ENCODE measurements around the gene HSP90AB1. TPM values are rescaled to one million over a fixed set of nuclear protein-coding genes. Genes with fewer than 3 reads are reported as not detected.
A peak's percentile ranks its signal among the peaks of the same experiment; 100 is the strongest.

HSP90AB1 gene
- polyA plus RNA-seq, 1 of the 3 experiments (the other 2 are of a cell fraction), result 843 TPM

DNA sequence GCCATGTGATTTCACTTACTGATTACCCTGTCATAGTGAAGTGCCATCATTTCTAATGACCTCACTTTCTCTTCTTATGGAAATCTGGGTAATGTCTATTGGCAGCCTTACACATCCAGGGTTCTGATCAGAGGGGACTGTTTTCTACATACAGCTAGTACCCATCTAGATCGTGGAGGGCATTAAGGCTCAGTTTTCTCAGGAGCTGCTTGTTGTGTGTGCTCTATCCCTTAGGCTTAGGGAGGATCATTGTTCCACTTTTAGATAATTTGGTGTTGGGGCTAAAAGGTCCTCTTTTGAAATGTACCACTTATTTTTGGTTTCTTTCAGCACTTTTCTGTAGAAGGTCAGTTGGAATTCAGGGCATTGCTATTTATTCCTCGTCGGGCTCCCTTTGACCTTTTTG lies 3.8 kb downstream of the HSP90AB1 start:
- no peak for DNase-seq
- Histone ChIP-seq H4K20me1 (ENCODE audit: insufficient read depth) (peaks cover 88% of the 10 kb centered on the region), H3K9me3 (no peaks in the 10 kb centered on the region), H3F3A (replicated peaks; ENCODE audit: insufficient read depth) (peaks cover 74% of the 10 kb centered on the region), H3K4me3 (ENCODE audit: low read depth in 2 of 2, low read length in 1 of 2) (no peak overlapping the region), H3K36me3 (replicated peaks in 1 of 2; ENCODE audit: control insufficient read depth in 1 of 2, insufficient read depth in 2 of 2, low read length in 1 of 2) (peaks cover 63 to 75% of the 10 kb centered on the region in 2 experiments), H3K4me2 (0 out of 2 replicates have a peak overlapping the region, but pooled peaks have one; percentile 98), H3K27ac (ENCODE audit: low read depth in 2 of 2, low read length in 1 of 2) (peak overlapping the region in 1 of 2 experiments; percentile 34; a peak in 1 of 4 replicates), H3K27me3 (ENCODE audit: insufficient read depth) (no peaks in the 10 kb centered on the region), H3K79me2 (ENCODE audit: insufficient read depth) (peaks cover 83% of the 10 kb centered on the region), H3K4me1 (ENCODE audit: control insufficient read depth in 1 of 2, insufficient read depth in 2 of 2, low read depth in 1 of 2, low read length in 1 of 2) (peaks cover 13 to 38% of the 10 kb centered on the region in 2 experiments; a peak in 3 of 4 replicates), H2AFZ (ENCODE audit: low read depth) (no peak overlapping the region), H3K9me2 (no peaks in the 10 kb centered on the region), H3K9ac (no peak overlapping the region)
- ChIA-PET CTCF (interaction anchor here (0.6 to 2.3 kb wide), 5 partner anchors 13 to 154 kb away, joined by 3 to 6 read pairs (median 4); no protein-coding TSS in a partner anchor), POLR2A (no interaction called here)
- WGBS (ENCODE audit: low lambda C conversion rate), result 89% methylated on average over 3 of the region's 3 CpGs
- TF ChIP-seq, protein P1, sequence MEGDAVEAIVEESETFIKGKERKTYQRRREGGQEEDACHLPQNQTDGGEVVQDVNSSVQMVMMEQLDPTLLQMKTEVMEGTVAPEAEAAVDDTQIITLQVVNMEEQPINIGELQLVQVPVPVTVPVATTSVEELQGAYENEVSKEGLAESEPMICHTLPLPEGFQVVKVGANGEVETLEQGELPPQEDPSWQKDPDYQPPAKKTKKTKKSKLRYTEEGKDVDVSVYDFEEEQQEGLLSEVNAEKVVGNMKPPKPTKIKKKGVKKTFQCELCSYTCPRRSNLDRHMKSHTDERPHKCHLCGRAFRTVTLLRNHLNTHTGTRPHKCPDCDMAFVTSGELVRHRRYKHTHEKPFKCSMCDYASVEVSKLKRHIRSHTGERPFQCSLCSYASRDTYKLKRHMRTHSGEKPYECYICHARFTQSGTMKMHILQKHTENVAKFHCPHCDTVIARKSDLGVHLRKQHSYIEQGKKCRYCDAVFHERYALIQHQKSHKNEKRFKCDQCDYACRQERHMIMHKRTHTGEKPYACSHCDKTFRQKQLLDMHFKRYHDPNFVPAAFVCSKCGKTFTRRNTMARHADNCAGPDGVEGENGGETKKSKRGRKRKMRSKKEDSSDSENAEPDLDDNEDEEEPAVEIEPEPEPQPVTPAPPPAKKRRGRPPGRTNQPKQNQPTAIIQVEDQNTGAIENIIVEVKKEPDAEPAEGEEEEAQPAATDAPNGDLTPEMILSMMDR (IDR thresholded peaks at IDR 0.05), result no peak
- TF ChIP-seq, protein P2, sequence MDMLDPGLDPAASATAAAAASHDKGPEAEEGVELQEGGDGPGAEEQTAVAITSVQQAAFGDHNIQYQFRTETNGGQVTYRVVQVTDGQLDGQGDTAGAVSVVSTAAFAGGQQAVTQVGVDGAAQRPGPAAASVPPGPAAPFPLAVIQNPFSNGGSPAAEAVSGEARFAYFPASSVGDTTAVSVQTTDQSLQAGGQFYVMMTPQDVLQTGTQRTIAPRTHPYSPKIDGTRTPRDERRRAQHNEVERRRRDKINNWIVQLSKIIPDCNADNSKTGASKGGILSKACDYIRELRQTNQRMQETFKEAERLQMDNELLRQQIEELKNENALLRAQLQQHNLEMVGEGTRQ (IDR thresholded peaks at IDR 0.05; ENCODE audit: borderline replicate concordance, low read depth, low read length), result no peak
- no peak for TF ChIP-seq EP300 (IDR thresholded peaks at IDR 0.05; ENCODE audit: borderline replicate concordance in 1 of 2, low read depth in 1 of 2, low read length in 1 of 2)

DNA sequence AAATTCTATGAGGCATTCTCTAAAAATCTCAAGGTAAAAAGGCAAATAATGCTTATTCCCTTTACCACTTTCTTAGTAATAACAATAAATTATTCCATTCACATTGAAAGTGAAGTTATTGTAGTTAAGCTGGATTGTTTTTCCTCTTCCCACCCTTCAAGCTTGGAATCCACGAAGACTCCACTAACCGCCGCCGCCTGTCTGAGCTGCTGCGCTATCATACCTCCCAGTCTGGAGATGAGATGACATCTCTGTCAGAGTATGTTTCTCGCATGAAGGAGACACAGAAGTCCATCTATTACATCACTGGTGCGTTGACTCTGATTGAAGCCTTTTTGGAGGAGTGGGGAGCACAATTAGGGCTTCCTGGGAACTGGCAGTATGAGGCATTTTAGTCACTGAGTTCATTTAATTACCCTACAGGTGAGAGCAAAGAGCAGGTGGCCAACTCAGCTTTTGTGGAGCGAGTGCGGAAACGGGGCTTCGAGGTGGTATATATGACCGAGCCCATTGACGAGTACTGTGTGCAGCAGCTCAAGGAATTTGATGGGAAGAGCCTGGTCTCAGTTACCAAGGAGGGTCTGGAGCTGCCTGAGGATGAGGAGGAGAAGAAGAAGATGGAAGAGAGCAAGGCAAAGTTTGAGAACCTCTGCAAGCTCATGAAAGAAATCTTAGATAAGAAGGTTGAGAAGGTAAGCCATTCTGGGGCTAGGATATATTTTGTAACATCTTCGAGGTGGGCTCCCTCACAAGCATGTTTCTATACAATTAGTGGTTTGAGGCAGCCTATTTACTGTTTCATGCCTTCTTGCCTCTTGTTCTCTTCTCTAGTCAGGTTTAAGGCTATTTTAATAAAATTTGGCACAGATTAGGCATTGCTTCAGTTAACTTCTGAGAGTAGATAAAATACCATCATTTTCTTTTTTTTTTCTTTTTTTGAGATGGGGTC lies 4.9 kb downstream of the HSP90AB1 start:
- peak overlapping the region in 1 of 2 experiments; percentile 13; a peak in 1 of 4 replicates for H3K27ac ChIP-seq (ENCODE audit: low read depth in 2 of 2, low read length in 1 of 2)
- H3K9me3 ChIP-seq, result no peaks in the 10 kb centered on the region
- no peak for DNase-seq
- peaks cover 97% of the 10 kb centered on the region for H4K20me1 ChIP-seq (ENCODE audit: insufficient read depth)
- H3K36me3 ChIP-seq (replicated peaks in 1 of 2; ENCODE audit: control insufficient read depth in 1 of 2, insufficient read depth in 2 of 2, low read length in 1 of 2), result peaks cover 63 to 76% of the 10 kb centered on the region in 2 experiments
- 90% methylated on average over 14 of the region's 14 CpGs for WGBS (ENCODE audit: low lambda C conversion rate)
- ChIA-PET CTCF (interaction anchor here (0.7 to 7.1 kb wide), 8 partner anchors 7 to 155 kb away, joined by 3 to 90 read pairs (median 4); partner anchors contain the start of genes HSP90AB1, NFKBIE and SLC29A1), POLR2A (no interaction called here)
- no peaks in the 10 kb centered on the region for H3K9me2 ChIP-seq
- TF ChIP-seq POLR2AphosphoS5 (IDR thresholded peaks at IDR 0.05; ENCODE audit: low read depth, low read length) (0 out of 2 replicates have a peak, but pooled peaks have one; percentile 5), GABPA (IDR thresholded peaks at IDR 0.05; ENCODE audit: low read depth) (no peak)
- H3F3A ChIP-seq (replicated peaks; ENCODE audit: insufficient read depth), result peaks cover 78% of the 10 kb centered on the region
- no peak overlapping the region for H3K4me3 ChIP-seq (ENCODE audit: low read depth in 2 of 2, low read length in 1 of 2)
- peaks cover 93% of the 10 kb centered on the region for H3K79me2 ChIP-seq (ENCODE audit: insufficient read depth)
- no peak overlapping the region for H3K9ac ChIP-seq
- peaks cover 13 to 45% of the 10 kb centered on the region in 2 experiments; a peak in 3 of 4 replicates for H3K4me1 ChIP-seq (ENCODE audit: control insufficient read depth in 1 of 2, insufficient read depth in 2 of 2, low read depth in 1 of 2, low read length in 1 of 2)
- no peaks in the 10 kb centered on the region for H3K27me3 ChIP-seq (ENCODE audit: insufficient read depth)
- no peak overlapping the region for H3K4me2 ChIP-seq
- no peak overlapping the region for H2AFZ ChIP-seq (ENCODE audit: low read depth)

Measured in SK-N-SH (cell line).